Measurements from ENCODE around the gene ARHGEF10L. TPM values are rescaled to one million over a fixed set of nuclear protein-coding genes. Genes with fewer than 3 reads are reported as not detected.

Gene ARHGEF10L
- total RNA-seq, 1 donor from 2014 or later: 33.1 TPM

GRCh38 chr1:17611991-17612390, 72.5 kb downstream of the ARHGEF10L start:
- Mint-ChIP-seq H3K9me3 (no peaks in the 10 kb centered on the region), H3K27me3 (ENCODE audit: low read depth) (no peaks in the 10 kb centered on the region), H3K36me3 (peaks cover 8% of the 10 kb centered on the region), H3K4me3 (no peak overlapping the region), H3K4me1 (peaks cover 7% of the 10 kb centered on the region), H3K27ac (no peak overlapping the region)
- TF ChIP-seq, protein P1, sequence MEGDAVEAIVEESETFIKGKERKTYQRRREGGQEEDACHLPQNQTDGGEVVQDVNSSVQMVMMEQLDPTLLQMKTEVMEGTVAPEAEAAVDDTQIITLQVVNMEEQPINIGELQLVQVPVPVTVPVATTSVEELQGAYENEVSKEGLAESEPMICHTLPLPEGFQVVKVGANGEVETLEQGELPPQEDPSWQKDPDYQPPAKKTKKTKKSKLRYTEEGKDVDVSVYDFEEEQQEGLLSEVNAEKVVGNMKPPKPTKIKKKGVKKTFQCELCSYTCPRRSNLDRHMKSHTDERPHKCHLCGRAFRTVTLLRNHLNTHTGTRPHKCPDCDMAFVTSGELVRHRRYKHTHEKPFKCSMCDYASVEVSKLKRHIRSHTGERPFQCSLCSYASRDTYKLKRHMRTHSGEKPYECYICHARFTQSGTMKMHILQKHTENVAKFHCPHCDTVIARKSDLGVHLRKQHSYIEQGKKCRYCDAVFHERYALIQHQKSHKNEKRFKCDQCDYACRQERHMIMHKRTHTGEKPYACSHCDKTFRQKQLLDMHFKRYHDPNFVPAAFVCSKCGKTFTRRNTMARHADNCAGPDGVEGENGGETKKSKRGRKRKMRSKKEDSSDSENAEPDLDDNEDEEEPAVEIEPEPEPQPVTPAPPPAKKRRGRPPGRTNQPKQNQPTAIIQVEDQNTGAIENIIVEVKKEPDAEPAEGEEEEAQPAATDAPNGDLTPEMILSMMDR (IDR thresholded peaks at IDR 0.05; ENCODE audit: unreplicated experiment): no peak
- DNase-seq (ENCODE audit: low spot score in 2 of 2, unreplicated experiment in 2 of 2): no peak

GRCh38 chr1:17612831-17613230, 73.3 kb downstream of the ARHGEF10L start:
- DNase-seq (ENCODE audit: low spot score in 2 of 2, unreplicated experiment in 2 of 2): no peak
- TF ChIP-seq, protein P1 (IDR thresholded peaks at IDR 0.05; ENCODE audit: unreplicated experiment): no peak
- Mint-ChIP-seq H3K27me3 (ENCODE audit: low read depth) (no peaks in the 10 kb centered on the region), H3K36me3 (peaks cover 8% of the 10 kb centered on the region), H3K4me1 (peaks cover 7% of the 10 kb centered on the region), H3K9me3 (no peaks in the 10 kb centered on the region), H3K4me3 (no peak overlapping the region), H3K27ac (no peak overlapping the region)

DNA sequence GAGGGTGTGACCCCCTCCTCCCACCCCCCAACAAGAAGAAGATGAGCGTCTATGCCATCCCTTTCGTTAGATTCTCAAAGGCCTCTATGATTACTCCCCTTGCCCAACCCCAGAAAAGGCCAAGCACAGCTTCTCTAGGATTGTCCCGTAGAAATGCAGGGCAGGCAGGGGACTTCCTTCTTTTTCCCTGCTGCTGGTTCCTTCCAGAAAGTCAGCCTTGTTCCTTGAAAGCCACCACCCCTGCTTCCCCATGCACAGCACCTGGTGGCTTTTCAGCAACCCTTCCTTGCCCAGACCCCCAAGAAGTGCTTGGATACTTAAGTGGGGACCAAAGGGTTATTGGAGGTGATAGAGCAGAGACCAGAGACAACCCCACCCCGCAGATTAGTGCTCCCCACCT, 75.1 kb downstream of the ARHGEF10L start:
- Mint-ChIP-seq H3K9me3 (no peaks in the 10 kb centered on the region), H3K36me3 (peaks cover 4% of the 10 kb centered on the region), H3K4me3 (no peak overlapping the region), H3K27ac (no peak overlapping the region), H3K27me3 (ENCODE audit: low read depth) (no peaks in the 10 kb centered on the region), H3K4me1 (peaks cover 12% of the 10 kb centered on the region)
- DNase-seq (ENCODE audit: low spot score in 2 of 2, unreplicated experiment in 2 of 2): no peak
- TF ChIP-seq, protein P1 (IDR thresholded peaks at IDR 0.05; ENCODE audit: unreplicated experiment): no peak

- H3K27me3 Mint-ChIP-seq (ENCODE audit: low read depth): no peaks in the 10 kb centered on the region
- H3K4me3 Mint-ChIP-seq: no peak overlapping the region
- H3K36me3 Mint-ChIP-seq: peaks cover 5% of the 10 kb centered on the region
- DNase-seq (ENCODE audit: low spot score in 2 of 2, unreplicated experiment in 2 of 2): no peak
- H3K9me3 Mint-ChIP-seq: no peaks in the 10 kb centered on the region
- TF ChIP-seq, protein P1 (IDR thresholded peaks at IDR 0.05; ENCODE audit: unreplicated experiment): no peak
- H3K27ac Mint-ChIP-seq: no peak overlapping the region
- peaks cover 12% of the 10 kb centered on the region for H3K4me1 Mint-ChIP-seq
Observed at GRCh38 chr1:17615157-17615556, 75.7 kb downstream of the ARHGEF10L start.

DNA sequence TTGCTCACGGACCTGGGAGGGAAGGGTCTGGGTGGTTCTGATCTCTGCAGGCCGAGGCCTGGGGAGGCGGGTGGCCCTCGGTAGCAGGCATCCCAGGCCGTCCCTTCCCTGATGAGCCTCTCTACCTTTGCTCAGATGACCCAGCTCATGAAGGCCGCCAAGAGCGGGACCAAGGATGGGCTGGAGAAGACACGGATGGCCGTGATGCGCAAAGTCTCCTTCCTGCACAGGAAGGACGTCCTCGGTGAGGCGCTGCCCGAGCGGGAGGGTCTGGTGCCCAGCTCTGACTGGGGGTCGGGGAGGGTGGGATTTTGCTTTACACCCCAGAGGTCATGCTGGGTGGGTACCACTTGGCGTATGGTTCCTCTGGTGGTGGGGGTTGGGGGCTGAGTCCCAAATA, 76.5 kb downstream of the ARHGEF10L start:
- no peak for DNase-seq (ENCODE audit: low spot score in 2 of 2, unreplicated experiment in 2 of 2)
- H3K27me3 Mint-ChIP-seq (ENCODE audit: low read depth): no peaks in the 10 kb centered on the region
- no peak overlapping the region for H3K4me3 Mint-ChIP-seq
- H3K36me3 Mint-ChIP-seq: peaks cover 8% of the 10 kb centered on the region
- TF ChIP-seq, protein P1 (IDR thresholded peaks at IDR 0.05; ENCODE audit: unreplicated experiment): no peak
- H3K9me3 Mint-ChIP-seq: no peaks in the 10 kb centered on the region
- H3K27ac Mint-ChIP-seq: no peak overlapping the region
- peaks cover 12% of the 10 kb centered on the region for H3K4me1 Mint-ChIP-seq

GRCh38 chr1:17616731-17617279, 77.3 kb downstream of the ARHGEF10L start:
- Mint-ChIP-seq H3K27ac (no peak overlapping the region), H3K36me3 (peaks cover 8% of the 10 kb centered on the region), H3K9me3 (no peaks in the 10 kb centered on the region), H3K27me3 (ENCODE audit: low read depth) (no peaks in the 10 kb centered on the region), H3K4me3 (no peak overlapping the region), H3K4me1 (peaks cover 11% of the 10 kb centered on the region)
- DNase-seq (ENCODE audit: low spot score in 2 of 2, unreplicated experiment in 2 of 2): no peak
- TF ChIP-seq, protein P1 (IDR thresholded peaks at IDR 0.05; ENCODE audit: unreplicated experiment): no peak
